MG63 (cell line): ENCODE data around the gene SHC4. TPM values are rescaled to one million over a fixed set of nuclear protein-coding genes. Genes with fewer than 3 reads are reported as not detected.
"Not testable (repeated sequence)": the region's sequence is repeated elsewhere in the genome, so short reads cannot be mapped to it uniquely, and the experiment has no call there.

Experiments
- DNase-seq: peaks from one replicate; pipeline ENCODE4 v3.0.0-alpha.2; 2020
- H3K27me3 ChIP-seq: fragments of 250-450 bp; sonication (Bioruptor Pico); 2 replicates; pipeline ENCODE4 v1.5.1; 2020; ENCODE audit warnings: mild to moderate bottlenecking, moderate library complexity
- H3K36me3 ChIP-seq: fragments of 250-450 bp; sonication (Bioruptor Pico); 2 replicates; pipeline ENCODE4 v1.5.1; 2020; ENCODE audit warnings: mild to moderate bottlenecking, moderate library complexity
- H3K4me3 ChIP-seq: fragments of 250-450 bp; sonication (Bioruptor Pico); 2 replicates; pipeline ENCODE4 v1.5.1; 2020; ENCODE audit warnings: mild to moderate bottlenecking, moderate library complexity
- H3K9me3 ChIP-seq: fragments of 250-450 bp; sonication (Bioruptor Pico); 2 replicates; pipeline ENCODE4 v1.5.1; 2020; ENCODE audit warnings: mild to moderate bottlenecking, moderate library complexity
- total RNA-seq: library from RNA; depleted of rRNA; stranded (reverse); fragments of >200 nt; shearing (Covaris generic); gene quantifications from 2 replicates; pipeline ENCODE4 v1.2.3, GENCODE V29; 2014; ENCODE audit warnings: low replicate concordance

SHC4 gene
- total RNA-seq, 1 experiment from 2014 or later, result not detected

DNA sequence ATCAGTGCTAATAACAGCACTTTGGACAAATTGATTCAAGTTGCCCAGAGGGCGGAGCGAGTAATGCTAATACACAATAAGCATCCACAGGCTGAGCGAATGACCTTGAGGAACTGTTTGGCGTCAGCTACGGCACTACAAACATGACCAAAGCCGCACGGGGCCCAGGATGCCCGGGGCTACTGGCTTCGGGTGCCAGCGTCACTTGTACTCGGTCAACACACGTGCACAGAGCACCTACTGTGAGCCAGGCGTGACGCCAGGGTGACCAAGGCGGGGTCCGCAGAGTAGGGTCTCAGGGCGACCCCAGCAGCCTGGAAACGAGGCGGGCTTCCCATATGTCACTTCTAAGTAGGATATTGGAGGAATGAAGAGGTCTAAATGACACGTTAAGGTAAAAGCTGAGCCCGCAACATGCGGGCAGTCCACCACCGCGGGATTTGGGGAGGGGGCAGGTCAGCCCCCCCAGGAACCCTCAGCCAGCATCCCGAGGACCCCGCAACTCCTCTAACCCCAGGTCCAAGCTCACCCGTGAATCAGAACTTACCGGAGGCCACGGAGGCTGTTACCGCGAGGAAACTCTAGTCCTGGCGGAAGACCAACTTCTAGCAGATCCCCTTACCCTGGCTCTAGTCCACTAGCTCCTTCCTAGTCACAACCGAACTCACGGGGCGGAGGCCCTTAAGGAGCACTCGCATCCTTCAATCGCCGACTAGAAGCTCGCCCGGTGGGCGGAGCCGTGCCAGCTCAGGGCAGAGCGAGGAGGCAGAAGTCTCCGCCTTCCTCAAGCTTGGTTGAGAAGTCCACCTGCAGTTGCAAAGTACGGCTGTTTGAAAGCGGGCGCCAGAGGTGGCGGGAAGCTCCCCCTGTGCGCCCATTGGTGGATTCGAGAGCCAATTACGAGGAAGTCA lies 153.1 kb downstream of the SHC4 start, which contains the start of gene CEP152:
CEP152 (minus strand) TSS at position 656 of the 911 bp plus-strand sequence. CDS start 5,420 bp downstream, outside the sequence.
- no peaks in the 10 kb centered on the region for H3K36me3 ChIP-seq
- H3K9me3 ChIP-seq, result no peaks in the 10 kb centered on the region
- peak within 1 kb of the TSS; percentile 77 for H3K4me3 ChIP-seq
- peak; percentile 100 for DNase-seq
- H3K27me3 ChIP-seq, result no peaks in the 10 kb centered on the region

DNA sequence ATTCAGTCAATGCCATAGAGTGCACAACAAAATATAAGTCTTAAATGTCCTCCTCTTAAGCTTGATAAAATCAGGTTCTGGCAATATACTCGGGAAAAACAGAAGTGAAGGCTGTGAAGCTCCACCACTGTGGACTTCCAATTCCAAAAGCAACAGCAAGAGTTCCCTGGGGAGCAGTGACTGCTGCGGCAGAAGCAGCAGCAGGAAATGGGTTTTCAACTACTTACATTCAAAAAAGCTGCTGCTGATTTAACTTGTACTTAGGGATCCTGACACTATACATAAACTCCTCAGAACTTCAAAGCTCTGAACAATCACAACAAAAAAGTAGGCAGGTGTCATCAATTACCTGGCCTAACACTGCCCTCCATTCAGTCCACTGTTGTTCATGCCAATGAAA lies 157.6 kb downstream of the SHC4 start:
- H3K36me3 ChIP-seq, result peaks cover 4% of the 10 kb centered on the region; the same call in 1 of the 2 replicates
- DNase-seq, result peak; percentile 42
- H3K9me3 ChIP-seq, result no peaks in the 10 kb centered on the region

DNA sequence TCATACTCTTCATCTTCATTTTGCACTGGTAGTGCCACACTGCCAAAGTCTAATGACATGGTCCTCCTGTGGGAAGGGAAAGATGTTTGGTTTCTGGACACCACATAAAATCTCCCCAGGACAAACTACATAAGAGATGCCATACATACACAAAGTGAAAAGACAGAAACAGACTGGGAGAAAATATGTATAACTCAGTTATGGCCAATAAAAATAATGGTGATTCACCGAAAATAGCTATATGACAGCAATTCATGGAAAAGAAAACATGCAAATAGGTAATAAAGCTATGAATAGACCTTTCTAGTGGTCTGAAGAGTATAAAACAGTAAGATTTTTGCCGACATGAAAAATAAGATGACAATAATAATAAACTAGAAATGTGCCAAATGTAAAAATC lies 158.1 kb downstream of the SHC4 start:
- peaks cover 4% of the 10 kb centered on the region; the same call in 1 of the 2 replicates for H3K36me3 ChIP-seq
- no peak overlapping the region for H3K4me3 ChIP-seq
- DNase-seq, result no peak
- H3K27me3 ChIP-seq, result no peaks in the 10 kb centered on the region
- H3K9me3 ChIP-seq, result no peaks in the 10 kb centered on the region

More for the DNA sequence above, 157.6 kb downstream of the SHC4 start:
- H3K27me3 ChIP-seq, result no peaks in the 10 kb centered on the region
- no peak overlapping the region for H3K4me3 ChIP-seq

DNA sequence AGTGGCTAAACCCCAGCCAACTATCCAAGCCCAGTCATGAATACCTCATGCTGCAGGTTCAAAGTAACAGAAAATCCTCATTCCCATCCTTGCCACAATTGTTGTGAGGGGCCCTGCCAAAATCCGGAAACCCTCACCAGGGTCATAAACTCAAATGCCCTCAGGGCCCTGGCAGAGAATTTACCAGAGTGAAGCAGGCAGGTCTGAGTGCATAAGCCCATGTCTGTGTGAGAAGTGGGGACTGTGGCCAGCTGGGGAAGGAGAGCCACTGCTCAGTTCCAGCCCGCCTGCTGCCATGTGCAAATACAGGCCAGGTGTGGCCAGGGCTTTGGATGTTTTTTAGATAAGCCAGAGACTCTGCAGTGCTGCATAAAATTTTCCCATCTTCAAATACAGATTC lies 159.8 kb downstream of the SHC4 start:
- no peak overlapping the region for H3K4me3 ChIP-seq
- H3K27me3 ChIP-seq, result no peaks in the 10 kb centered on the region
- DNase-seq, result peak; percentile 50
- H3K36me3 ChIP-seq, result peaks cover 4% of the 10 kb centered on the region; the same call in 1 of the 2 replicates
- no peaks in the 10 kb centered on the region for H3K9me3 ChIP-seq

DNA sequence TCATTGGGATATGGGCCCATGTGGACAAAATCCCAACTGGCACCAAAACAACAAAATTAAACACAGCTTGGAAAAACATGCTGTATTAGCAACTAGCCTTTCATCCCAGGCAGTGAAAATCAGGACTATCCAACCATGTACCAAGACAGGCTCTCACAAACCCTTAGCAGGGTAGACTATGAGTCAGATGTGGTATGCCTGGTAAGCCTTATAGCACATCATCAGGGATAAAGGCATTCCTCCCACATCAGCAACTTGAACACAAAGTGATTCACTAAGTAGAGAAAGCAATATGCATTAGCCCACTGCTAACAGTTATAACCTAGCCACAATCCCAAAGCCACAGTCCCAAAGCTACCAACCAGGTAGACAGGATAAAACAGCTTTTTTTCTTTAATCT lies 160.9 kb downstream of the SHC4 start:
- DNase-seq, result peak; percentile 57
- Histone ChIP-seq H3K9me3 (no peaks in the 10 kb centered on the region), H3K27me3 (no peaks in the 10 kb centered on the region), H3K4me3 (no peak overlapping the region), H3K36me3 (peaks cover 4% of the 10 kb centered on the region; the same call in 1 of the 2 replicates)

DNA sequence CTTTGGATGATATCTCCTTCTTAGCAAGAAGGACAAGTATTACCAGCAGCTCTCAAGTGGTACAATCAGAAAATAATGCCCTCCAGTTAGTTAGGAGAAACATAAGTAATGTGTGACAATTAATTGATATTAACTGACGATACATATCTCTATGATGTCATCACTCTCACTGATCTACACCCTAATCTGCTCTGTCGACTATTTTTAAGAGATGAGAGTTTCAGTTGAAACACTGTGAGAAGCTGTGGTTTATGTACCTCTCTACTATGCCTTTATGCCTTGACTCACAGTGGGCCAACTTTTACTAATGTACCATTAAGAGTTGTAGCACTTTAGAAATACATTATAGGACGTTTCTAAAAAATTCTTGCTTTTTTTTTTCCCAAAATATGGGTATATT lies 161.5 kb downstream of the SHC4 start:
- no peak for DNase-seq
- H3K4me3 ChIP-seq, result no peak overlapping the region
- peaks cover 4% of the 10 kb centered on the region; the same call in 1 of the 2 replicates for H3K36me3 ChIP-seq
- no peaks in the 10 kb centered on the region for H3K9me3 ChIP-seq
- H3K27me3 ChIP-seq, result no peaks in the 10 kb centered on the region

DNA sequence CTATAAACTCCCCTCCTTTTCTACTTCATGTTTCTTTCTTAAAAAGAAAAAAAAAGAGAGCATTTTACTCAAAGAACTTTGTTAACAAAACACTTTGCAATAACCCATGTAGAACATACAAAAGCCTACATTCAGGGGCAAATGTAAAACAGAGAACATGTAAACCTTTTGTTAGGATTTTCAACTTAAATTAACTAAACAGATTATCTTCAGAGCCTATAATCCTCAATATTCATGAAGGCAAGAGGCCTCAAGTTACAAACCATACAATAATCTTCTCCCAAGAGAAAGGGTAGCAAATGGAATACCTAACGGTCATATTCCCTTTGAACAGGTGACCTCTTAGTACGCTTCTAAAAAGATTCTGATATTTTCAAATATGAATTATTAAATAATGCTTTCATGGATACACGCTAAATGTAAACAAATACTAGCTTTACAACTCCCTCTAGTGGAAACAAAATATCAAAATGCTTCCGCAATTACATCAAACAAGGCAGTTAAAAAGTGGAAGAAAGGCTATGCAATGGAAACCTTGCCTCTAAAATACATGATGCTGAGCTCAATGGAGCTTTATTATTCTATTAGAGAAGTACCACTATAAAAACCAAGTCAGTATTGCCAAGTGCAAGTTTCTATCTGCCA lies 162.8 kb downstream of the SHC4 start:
- no peak for DNase-seq
- Histone ChIP-seq H3K27me3 (no peaks in the 10 kb centered on the region), H3K4me3 (no peak overlapping the region), H3K9me3 (no peaks in the 10 kb centered on the region), H3K36me3 (peaks cover 10% of the 10 kb centered on the region)

DNA sequence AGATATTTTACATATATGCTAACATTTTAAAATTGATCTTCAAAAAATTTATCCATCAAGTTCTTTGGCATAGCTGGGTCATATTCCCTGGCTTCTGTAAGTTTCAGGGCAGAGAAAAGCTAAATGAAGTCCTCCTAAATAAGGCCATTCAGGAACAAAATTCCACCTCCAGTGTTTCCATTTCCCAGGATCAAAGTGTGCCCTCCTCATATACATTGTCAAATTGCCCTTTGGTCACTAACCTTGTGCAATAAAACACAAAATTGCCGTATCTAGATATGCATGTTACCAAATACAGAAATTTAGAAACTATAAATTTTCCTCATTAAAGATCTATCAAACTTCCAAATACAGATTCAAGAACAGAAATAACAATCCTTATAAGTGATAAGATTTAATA lies 163.5 kb downstream of the SHC4 start:
- H3K27me3 ChIP-seq, result no peaks in the 10 kb centered on the region
- no peaks in the 10 kb centered on the region for H3K9me3 ChIP-seq
- no peak overlapping the region for H3K4me3 ChIP-seq
- peaks cover 17% of the 10 kb centered on the region for H3K36me3 ChIP-seq
- no peak for DNase-seq

DNA sequence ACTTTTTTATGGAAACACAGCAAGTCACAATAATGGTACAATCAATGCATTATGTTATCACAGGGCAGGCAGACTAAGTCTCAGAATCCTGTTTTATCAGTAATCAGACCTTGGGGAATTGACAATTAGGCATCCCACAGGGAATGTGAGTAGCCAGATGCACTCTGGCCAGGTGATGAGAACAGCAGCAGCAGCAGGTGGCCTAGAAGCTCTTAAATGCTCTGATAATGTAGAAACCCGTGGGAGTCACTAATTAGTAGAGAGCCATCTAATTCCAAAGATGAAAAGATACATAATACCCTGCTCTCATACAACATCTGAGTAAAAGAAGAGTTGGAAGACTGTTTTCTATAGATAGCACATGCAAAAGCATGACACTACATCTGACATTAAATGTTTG lies 165.4 kb downstream of the SHC4 start:
- no peak for DNase-seq
- Histone ChIP-seq H3K9me3 (no peaks in the 10 kb centered on the region), H3K36me3 (peaks cover 26% of the 10 kb centered on the region), H3K4me3 (no peak overlapping the region), H3K27me3 (no peaks in the 10 kb centered on the region)

DNA sequence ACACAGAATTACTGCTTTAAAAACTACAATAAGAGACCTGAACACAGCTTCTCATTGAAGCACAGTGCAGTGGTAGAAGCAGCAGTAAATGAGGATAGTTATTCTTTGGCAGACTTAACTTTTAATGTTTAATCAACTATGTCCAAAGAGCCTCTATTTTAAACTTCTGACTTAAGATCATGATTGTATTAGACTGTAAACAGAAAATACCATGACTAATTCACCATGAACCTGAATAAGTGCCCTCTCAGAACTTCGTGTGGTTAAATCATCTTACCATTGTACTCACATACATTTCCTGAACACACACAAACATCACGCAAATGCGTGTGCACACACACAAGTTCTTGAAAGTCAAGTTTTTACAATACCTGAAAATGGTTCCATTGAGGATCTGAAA lies 166.8 kb downstream of the SHC4 start:
- Histone ChIP-seq H3K27me3 (no peaks in the 10 kb centered on the region), H3K9me3 (no peaks in the 10 kb centered on the region), H3K4me3 (no peak overlapping the region), H3K36me3 (peaks cover 40% of the 10 kb centered on the region)
- DNase-seq, result no peak

DNA sequence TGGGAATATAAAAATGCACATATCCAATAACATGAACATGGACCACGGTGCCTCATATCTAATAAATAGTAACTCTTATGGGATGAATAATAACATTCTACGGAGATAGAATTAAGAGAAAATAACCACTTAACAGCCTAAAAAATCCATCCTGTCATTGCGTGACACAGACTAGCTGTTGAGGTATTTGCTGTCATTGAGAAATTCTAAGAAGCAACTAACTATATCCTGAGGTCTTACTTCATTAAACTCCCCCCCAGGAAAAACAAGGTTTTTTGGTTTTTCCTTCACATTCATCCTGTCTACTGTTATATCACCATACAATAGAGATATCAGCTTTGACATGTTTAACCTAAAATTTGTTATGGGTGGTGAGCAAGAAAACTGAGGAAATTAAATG lies 167.2 kb downstream of the SHC4 start:
- Histone ChIP-seq H3K9me3 (no peaks in the 10 kb centered on the region), H3K27me3 (no peaks in the 10 kb centered on the region)
- no peak for DNase-seq

DNA sequence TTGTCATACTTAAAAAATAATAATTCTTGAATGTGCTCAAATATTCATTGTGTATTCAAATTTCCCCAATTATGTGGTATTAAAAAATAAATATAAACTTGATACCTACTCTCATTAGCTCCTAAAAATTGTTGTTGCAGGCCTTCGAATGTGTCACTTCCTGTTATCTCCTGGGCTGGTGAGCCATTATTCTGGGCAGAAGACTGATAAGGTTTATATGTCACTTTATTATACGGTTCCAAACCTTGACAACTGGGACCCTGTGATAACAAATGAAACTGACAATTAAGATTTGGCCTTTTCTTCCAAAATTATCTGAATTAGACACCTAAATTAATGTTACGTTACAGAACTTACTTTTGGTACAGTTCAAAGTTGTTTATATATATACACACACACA lies 167.8 kb downstream of the SHC4 start:
- no peak overlapping the region for H3K4me3 ChIP-seq
- DNase-seq, result no peak
- H3K36me3 ChIP-seq, result peaks cover 46% of the 10 kb centered on the region
- H3K27me3 ChIP-seq, result no peaks in the 10 kb centered on the region
- no peaks in the 10 kb centered on the region for H3K9me3 ChIP-seq

More for the DNA sequence above, 167.2 kb downstream of the SHC4 start:
- peaks cover 43% of the 10 kb centered on the region for H3K36me3 ChIP-seq
- H3K4me3 ChIP-seq, result no peak overlapping the region

DNA sequence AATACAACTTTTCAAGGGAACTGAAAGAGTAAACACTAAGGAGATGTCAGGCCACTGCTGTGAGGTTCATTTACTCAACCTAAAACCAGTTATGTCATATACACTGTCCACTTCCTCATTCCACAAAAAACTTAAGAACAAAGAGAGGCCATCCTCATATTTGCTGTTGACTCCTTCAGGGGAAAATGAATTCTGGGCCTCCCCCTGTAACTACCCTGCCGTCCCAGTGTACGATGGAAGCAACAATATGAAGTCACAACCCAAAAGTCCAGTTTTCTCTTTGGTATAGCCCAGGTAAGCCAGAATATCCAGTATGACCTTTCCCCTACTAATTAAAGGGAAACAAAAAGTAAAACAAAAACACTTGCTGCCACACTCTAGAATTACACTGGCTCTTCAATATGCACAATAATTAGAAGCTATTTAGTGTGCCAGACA lies 169.0 kb downstream of the SHC4 start:
- Histone ChIP-seq H3K36me3 (peaks cover 56% of the 10 kb centered on the region), H3K4me3 (no peak overlapping the region), H3K9me3 (no peaks in the 10 kb centered on the region), H3K27me3 (no peaks in the 10 kb centered on the region)
- DNase-seq, result no peak

DNA sequence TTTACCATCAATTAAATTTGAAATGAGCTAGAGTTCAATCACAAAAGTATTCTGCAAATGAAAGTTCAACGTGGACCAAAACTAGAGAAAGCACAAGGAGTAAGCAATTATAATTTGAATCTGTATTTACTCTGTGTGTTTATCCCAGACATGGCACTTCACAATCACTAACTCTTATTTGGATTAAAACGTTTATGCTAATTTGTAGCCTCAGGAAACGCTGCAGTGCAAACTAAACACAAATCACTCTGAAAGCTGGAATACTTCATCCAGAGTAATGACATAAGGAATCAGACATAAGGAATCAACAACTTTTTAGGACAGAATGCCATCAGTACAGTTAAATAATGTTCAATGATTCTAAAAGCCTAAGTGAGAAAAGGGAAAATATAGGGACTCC lies 171.3 kb downstream of the SHC4 start:
- Histone ChIP-seq H3K4me3 (no peak overlapping the region), H3K36me3 (peaks cover 72% of the 10 kb centered on the region), H3K9me3 (no peaks in the 10 kb centered on the region), H3K27me3 (no peaks in the 10 kb centered on the region)
- DNase-seq, result no peak

DNA sequence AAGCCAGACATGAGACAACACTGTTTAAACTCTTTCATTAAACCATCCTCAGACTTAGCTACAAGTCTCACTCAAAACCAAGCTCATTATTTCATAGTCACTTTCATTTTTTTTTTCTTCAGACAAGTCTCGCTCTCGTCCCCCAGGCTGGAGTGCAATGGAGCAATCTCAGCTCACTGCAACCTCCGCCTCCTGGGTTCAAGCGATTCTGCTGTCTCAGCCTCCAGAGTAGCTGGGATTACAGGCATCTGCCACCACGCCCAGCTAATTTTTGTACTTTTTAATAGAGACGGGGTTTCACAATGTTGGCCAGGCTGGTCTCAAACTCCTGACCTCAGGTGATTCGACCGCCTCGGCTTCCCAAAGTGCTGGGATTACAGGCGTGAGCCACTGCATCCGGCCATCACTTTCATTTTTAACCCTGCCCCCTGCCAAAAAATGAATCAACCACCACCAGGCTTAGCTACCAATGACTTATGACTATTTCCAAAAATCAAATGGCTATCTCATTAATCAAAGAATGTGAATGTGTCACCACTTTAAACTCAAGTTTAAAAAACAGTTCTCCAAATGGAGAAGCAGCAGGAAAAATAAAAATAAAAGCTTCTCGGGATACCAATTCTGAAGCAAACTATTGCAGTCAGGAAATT lies 173.1 kb downstream of the SHC4 start:
- peak; percentile 72 for DNase-seq
- H3K4me3 ChIP-seq, H3K27me3 ChIP-seq, H3K9me3 ChIP-seq: not testable (repeated sequence)
- H3K36me3 ChIP-seq, result peaks cover 65% of the 10 kb centered on the region

DNA sequence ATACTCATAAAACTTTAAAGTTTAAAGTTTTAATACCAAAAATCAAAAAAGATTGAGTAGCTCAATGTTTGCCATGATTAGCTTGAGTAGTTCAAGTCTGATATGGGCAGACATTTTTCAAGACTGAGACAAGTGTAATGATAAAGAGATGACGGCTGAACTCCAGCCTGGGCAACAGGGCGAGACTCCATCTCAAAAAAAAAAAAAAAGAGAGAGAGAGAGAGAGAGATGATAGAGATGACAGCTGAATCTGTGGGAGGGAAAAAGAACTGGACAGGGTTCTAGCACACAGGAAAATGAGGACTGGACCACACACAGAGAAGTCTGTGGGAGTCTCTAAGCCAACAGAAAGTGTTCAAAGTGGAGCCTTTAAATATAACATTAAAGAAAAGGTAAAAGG lies 178.0 kb downstream of the SHC4 start:
- peaks cover 63% of the 10 kb centered on the region for H3K36me3 ChIP-seq
- no peak for DNase-seq
- no peaks in the 10 kb centered on the region for H3K27me3 ChIP-seq
- H3K4me3 ChIP-seq, result no peak overlapping the region
- H3K9me3 ChIP-seq, result no peaks in the 10 kb centered on the region

DNA sequence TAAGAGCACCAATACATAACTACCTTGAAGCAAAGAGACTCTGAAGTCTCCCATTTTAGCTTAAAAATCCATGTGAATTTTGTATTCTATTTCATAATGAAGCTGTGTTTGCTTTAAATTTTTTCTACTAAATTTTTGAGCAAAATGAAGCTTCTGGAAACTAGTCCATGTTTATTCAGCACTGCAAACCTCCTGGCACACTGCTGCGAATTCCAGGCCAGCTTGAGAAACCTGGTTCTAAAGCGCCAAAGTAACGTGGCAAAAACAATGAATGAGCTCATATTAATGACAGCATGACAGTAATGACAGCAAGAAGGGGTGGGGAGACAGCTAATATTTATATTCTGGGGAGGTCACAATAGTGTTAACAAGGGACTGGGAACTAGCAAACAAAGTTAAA lies 178.5 kb downstream of the SHC4 start:
- DNase-seq, result no peak
- Histone ChIP-seq H3K27me3 (no peaks in the 10 kb centered on the region), H3K9me3 (no peaks in the 10 kb centered on the region), H3K4me3 (no peak overlapping the region), H3K36me3 (peaks cover 64% of the 10 kb centered on the region)
